GM12873 (cell line): ENCODE results near the gene NTM.

ENCODE experiments used
- TF ChIP-seq, protein P1 (sequence below): IDR thresholded peaks from 2 replicates; pipeline ENCODE4 v1.5.1; 2012; ENCODE audit warnings: low read depth, mild to moderate bottlenecking, moderate library complexity, low read length, control low read depth; ENCODE audit not compliant: insufficient read depth; ENCODE audit errors: missing control alignments

The NTM gene

DNA sequence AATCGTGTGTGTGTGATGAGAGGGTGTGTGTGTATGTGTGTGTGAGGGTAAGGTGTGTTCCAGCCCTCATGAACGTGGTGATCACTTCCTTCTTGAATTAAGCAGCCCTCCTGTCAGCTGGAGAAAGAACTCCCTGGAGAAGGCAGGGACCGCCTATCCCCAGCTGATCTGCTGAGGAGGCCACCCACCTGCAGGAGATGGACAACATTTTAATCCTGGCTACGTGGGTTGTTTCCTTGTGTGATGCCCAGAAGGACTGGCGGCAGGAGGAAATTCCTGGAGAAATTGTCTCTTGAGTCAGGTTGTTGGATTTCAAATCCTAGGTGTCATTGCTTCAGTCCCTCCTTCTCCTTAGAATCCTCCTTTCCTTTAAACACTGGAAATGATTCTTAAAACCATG is 878.8 kb downstream of the NTM start:
- TF ChIP-seq, protein P1, sequence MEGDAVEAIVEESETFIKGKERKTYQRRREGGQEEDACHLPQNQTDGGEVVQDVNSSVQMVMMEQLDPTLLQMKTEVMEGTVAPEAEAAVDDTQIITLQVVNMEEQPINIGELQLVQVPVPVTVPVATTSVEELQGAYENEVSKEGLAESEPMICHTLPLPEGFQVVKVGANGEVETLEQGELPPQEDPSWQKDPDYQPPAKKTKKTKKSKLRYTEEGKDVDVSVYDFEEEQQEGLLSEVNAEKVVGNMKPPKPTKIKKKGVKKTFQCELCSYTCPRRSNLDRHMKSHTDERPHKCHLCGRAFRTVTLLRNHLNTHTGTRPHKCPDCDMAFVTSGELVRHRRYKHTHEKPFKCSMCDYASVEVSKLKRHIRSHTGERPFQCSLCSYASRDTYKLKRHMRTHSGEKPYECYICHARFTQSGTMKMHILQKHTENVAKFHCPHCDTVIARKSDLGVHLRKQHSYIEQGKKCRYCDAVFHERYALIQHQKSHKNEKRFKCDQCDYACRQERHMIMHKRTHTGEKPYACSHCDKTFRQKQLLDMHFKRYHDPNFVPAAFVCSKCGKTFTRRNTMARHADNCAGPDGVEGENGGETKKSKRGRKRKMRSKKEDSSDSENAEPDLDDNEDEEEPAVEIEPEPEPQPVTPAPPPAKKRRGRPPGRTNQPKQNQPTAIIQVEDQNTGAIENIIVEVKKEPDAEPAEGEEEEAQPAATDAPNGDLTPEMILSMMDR = no peak

DNA sequence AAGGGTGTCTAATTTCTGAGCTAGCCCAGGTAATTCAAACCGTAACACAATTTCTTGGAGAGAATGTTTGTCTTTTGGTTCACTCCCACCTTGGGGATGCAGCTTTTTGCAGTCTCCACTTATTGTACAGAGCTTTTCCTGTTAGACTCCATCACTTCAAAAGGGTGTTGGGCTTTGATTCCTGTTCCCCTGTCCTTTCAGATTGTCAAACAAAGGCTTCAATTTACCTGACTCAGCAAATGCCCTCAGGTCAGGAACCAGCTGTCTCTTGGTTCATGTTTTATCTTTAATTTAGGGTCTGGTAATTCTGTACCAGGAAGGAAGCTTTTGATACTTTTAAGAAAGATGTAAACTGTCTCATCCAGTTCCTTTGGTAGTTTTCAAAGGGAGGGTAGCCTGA is 880.6 kb downstream of the NTM start:
- TF ChIP-seq, protein P1 = no peak

DNA sequence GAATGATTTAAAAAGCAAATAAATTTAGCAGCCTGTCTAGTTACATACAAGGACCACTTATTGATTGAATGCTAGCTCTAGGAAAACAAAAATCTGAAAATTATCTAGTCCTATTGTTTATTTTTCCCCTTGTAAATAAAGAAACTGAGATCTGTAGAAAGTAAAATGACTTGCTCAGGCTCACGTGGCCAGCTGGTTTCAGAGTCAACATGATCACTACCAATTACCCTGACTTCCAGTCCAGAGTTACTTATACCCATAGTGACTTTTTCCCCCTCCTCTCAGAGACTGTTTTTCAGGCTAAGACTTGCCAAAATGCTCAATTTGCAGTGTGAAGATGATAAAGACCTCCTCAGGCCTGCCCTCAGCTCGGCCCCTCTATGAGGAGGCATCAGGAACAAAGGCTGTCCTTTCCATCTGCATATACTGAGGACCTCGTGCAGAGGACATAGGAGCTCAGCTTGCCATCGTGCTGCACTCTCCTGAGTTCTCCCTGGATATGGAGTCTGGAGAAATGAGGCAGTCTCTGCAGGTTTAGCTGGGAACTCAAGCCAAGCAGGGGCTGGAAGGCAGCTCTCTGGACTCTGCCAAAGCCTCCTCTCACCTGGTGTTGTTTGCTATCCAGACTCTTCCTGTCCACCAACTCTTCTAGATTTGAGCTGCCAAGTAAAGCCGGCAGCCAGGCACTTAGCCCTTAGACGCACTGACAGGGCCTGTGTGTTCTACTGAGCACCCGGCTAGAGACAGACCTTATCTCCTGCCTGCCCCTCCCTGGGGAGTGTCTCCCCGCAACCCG is 883.3 kb downstream of the NTM start:
- TF ChIP-seq, protein P1 = no peak

DNA sequence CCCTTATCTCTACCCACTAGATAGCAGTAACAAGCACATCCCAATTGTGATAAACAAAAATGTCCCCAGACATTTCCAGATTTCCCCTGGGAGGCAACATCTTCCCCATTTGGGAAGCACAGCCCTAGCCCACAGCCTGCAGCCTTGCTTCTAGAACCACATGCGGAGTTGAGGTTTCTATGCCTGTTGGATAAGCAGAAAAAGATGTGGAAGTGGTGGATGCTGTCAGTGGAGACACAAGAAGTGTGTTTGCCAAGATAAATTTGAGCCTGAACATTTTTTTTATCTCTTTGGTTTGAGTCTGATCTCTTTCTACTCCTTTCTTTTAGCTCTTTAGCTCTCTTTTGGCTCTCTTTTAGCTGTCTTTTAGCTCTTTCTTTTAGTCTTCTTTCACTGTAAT is 884.5 kb downstream of the NTM start:
- TF ChIP-seq, protein P1 = no peak

DNA sequence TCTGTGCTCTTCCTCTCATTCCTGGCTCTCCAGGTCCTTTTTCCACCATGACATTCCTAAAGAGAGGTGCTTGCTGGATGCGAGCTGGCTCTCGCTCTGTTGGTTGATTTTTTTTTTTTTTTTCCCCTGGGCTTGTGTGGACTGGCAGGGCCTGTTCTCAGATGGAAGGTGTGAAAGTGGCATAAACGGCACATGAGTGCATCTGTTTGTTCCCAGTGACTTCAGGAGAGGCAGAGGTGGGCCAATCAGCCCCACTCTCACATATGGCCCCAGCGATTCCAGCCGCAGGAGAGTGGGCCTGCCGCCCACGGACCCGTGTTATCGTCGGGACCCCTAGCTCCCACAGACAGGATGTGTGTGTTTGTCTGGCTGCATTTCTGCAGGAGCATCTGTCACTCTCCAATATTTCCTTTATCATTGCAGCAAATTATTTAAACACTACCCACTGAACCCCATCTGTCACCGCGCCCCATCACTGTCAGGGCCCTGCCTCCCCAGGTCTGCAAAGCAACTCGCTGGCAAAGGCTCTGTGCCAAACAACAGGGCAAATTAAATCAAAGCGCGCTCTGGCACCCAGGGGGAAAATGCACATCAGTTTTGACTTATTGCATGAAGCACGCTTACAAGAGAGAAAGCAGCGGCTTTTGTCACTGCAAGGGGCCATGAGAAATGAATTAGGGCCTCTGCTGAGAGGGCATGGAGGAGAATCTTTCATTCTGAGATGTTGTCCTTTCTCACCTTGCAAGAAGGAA is 886.3 kb downstream of the NTM start:
- TF ChIP-seq, protein P1 = no peak

DNA sequence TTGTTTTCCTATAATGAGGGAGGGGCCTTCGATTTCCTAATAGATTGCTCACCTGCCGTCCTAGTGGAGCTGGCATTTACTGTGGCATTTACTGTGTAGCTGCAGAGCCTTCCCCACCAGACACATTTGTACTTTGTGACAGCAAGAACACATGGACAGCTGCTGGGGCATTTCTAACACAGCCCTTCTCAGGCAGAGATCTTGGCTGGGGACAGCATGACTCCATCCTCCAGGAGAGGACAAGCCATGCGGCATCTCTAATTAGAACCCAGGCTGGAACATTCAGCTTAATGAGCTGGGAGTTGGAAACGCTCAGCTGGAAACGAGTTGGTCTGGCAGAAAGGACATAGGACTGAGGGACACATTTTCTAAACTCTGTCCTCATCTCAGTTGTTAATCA is 887.5 kb downstream of the NTM start:
- TF ChIP-seq, protein P1 = no peak

DNA sequence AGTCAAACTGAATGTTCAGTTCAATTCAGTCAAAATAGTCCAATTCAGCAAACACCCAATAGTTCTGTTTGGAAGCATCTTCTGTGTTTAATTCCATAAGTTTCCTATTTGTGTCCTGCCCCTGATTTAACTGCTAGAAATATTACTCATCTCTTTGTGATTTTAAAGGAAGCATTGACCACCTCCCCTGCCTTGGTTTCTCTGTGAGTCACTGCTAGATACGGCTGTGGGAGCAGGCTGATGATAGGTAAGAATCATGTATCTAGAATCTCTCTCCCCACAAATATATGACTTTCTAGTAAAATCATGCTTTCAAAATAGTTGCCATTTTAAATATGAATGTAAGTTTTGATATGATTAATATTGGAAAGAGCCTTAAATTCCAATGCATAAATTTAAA is 888.5 kb downstream of the NTM start:
- TF ChIP-seq, protein P1 = no peak
